Ishikawa (cell line): ENCODE data around the gene GYG2.

Source experiments
- CEBPB ChIP-seq: IDR thresholded peaks from 2 replicates; pipeline ENCODE4 v1.6.1; 2012
- CREB1 ChIP-seq: IDR thresholded peaks from 2 replicates; pipeline ENCODE4 v1.6.1; 2012; ENCODE audit warnings: low read depth
- EGR1 ChIP-seq: IDR thresholded peaks from 2 replicates; pipeline ENCODE4 v1.6.1; 2012
- EP300 ChIP-seq: IDR thresholded peaks from 2 replicates; pipeline ENCODE4 v1.6.1; 2012; ENCODE audit warnings: borderline replicate concordance
- FOXM1 ChIP-seq: IDR thresholded peaks from 2 replicates; pipeline ENCODE4 v1.6.1; 2012; ENCODE audit warnings: low read depth, borderline replicate concordance
- NFIC ChIP-seq: IDR thresholded peaks from 2 replicates; pipeline ENCODE4 v1.6.1; 2012
- RAD21 ChIP-seq: IDR thresholded peaks from 2 replicates; pipeline ENCODE4 v1.6.1; 2012; ENCODE audit warnings: low read depth
- REST ChIP-seq: IDR thresholded peaks from 2 replicates; pipeline ENCODE4 v1.6.1; 2012; ENCODE audit warnings: low read depth, mild to moderate bottlenecking
- TAF1 ChIP-seq: IDR thresholded peaks from 2 replicates; pipeline ENCODE4 v1.6.1; 2012; ENCODE audit warnings: low read depth, mild to moderate bottlenecking
- TCF12 ChIP-seq: IDR thresholded peaks from 2 replicates; pipeline ENCODE4 v1.6.1; 2012; ENCODE audit warnings: low read depth
- TEAD4 ChIP-seq: IDR thresholded peaks from 2 replicates; pipeline ENCODE4 v1.6.1; 2012
- USF1 ChIP-seq: IDR thresholded peaks from 2 replicates; pipeline ENCODE4 v1.6.1; 2012
- YY1 ChIP-seq: IDR thresholded peaks from 2 replicates; pipeline ENCODE4 v1.6.1; 2012; ENCODE audit warnings: low read depth
- ZBTB7A ChIP-seq: IDR thresholded peaks from 2 replicates; pipeline ENCODE4 v1.6.1; 2012; ENCODE audit warnings: low read depth
- TF ChIP-seq, protein P1 (sequence below): IDR thresholded peaks from 2 replicates; pipeline ENCODE4 v1.6.1; 2012

GYG2 gene

GRCh38 chrX:2831471-2832228 is 2.9 kb downstream of the GYG2 start:
- no peak for TF ChIP-seq CREB1

- TF ChIP-seq, protein P1, sequence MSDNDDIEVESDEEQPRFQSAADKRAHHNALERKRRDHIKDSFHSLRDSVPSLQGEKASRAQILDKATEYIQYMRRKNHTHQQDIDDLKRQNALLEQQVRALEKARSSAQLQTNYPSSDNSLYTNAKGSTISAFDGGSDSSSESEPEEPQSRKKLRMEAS = no peak
- TF ChIP-seq ZBTB7A (no peak), RAD21 (no peak), FOXM1 (no peak), YY1 (no peak), TAF1 (no peak), TEAD4 (no peak)
These were observed 9.2 kb downstream of the GYG2 start for GRCh38 chrX:2837961-2838360.

DNA sequence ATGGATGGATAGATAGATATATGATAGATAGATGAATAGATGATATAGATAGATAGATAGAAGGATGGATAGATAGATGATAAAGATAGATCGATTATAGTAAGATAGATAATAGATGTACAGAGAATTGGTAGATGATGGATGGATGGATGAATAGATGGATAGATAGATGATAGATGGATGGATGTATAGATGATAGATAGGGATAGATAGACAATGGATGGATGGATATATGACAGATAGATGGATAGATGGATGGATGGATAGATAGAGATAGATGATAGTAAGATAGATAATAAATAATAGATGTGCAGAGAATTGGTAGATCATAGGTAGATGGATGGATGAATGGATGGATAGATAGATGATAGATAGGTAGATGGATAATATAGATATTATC is 12.2 kb downstream of the GYG2 start:
- TF ChIP-seq ZBTB7A = no peak
- TF ChIP-seq TAF1 = no peak
- no peak for TF ChIP-seq CREB1
- TF ChIP-seq CEBPB = no peak
- TF ChIP-seq FOXM1 = no peak
- no peak for TF ChIP-seq TCF12
- TF ChIP-seq EP300 = no peak
- no peak for TF ChIP-seq EGR1
- no peak for TF ChIP-seq YY1
- no peak for TF ChIP-seq TEAD4
- no peak for TF ChIP-seq REST
- TF ChIP-seq, protein P1 = no peak
- TF ChIP-seq RAD21 = no peak

- TF ChIP-seq EP300 = no peak
- no peak for TF ChIP-seq TEAD4
- TF ChIP-seq TCF12 = no peak
- TF ChIP-seq ZBTB7A = no peak
- no peak for TF ChIP-seq TAF1
- TF ChIP-seq, protein P1 = no peak
- TF ChIP-seq RAD21 = no peak
- TF ChIP-seq CREB1 = no peak
- no peak for TF ChIP-seq EGR1
- TF ChIP-seq NFIC = no peak
- TF ChIP-seq CEBPB = no peak
- no peak for TF ChIP-seq FOXM1
- no peak for TF ChIP-seq REST
- no peak for TF ChIP-seq YY1
- TF ChIP-seq USF1 = no peak
These were observed 12.8 kb downstream of the GYG2 start for GRCh38 chrX:2841537-2841936.

DNA sequence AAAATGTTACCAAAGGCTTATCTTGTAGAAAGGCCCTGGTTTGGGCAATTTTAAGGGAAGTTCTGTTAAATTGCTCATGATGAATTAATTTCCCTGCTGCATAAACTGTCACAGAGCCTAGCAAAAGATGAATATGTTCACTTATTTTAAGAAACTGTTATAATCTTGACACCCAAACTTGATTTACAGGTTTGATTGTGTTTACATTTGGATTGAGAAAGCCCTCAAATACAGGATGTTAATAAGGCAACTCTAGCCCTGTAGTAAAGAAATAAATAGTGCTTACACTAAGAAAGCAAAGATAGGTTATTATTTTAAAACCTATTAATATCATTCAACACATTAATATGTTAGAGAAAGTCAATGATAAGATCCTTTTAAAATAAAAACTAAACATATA is 18.3 kb downstream of the GYG2 start:
- TF ChIP-seq CEBPB = no peak
- no peak for TF ChIP-seq REST
- no peak for TF ChIP-seq CREB1
- no peak for TF ChIP-seq FOXM1
- no peak for TF ChIP-seq TEAD4
- TF ChIP-seq RAD21 = no peak
